ENCODE data around the gene FOXP1.

FOXP1 gene

GRCh38 chr3:71491154-71491752, 92.3 kb downstream of the FOXP1 start:
- FAIRE-seq (no peak), DNase-seq (ENCODE audit: extremely low spot score, insufficient read length, low read depth) (no peak)

- no peak for DNase-seq (ENCODE audit: extremely low spot score, insufficient read length, low read depth)
- FAIRE-seq, result no peak
Observed at GRCh38 chr3:71490692-71491091, 92.8 kb downstream of the FOXP1 start.

- DNase-seq (ENCODE audit: extremely low spot score, insufficient read length, low read depth), result no peak
- no peak for FAIRE-seq
Observed at GRCh38 chr3:71489315-71489761, 94.2 kb downstream of the FOXP1 start.

- FAIRE-seq (no peak), DNase-seq (ENCODE audit: extremely low spot score, insufficient read length, low read depth) (no peak)
Observed at GRCh38 chr3:71488882-71489281, 94.6 kb downstream of the FOXP1 start.

GRCh38 chr3:71488391-71488809, 95.1 kb downstream of the FOXP1 start:
- no peak for DNase-seq (ENCODE audit: extremely low spot score, insufficient read length, low read depth)

GRCh38 chr3:71487418-71487817, 96.1 kb downstream of the FOXP1 start:
- no peak for DNase-seq (ENCODE audit: extremely low spot score, insufficient read length, low read depth)
- no peak for FAIRE-seq

More at GRCh38 chr3:71488391-71488809, 95.1 kb downstream of the FOXP1 start:
- no peak for FAIRE-seq

GRCh38 chr3:71486831-71487230, 96.7 kb downstream of the FOXP1 start:
- FAIRE-seq (no peak), DNase-seq (ENCODE audit: extremely low spot score, insufficient read length, low read depth) (no peak)

GRCh38 chr3:71485896-71486295, 97.6 kb downstream of the FOXP1 start:
- FAIRE-seq, result no peak
- no peak for DNase-seq (ENCODE audit: extremely low spot score, insufficient read length, low read depth)

GRCh38 chr3:71484452-71484851, 99.1 kb downstream of the FOXP1 start:
- FAIRE-seq, result no peak
- no peak for DNase-seq (ENCODE audit: extremely low spot score, insufficient read length, low read depth)

GRCh38 chr3:71484047-71484446, 99.5 kb downstream of the FOXP1 start:
- FAIRE-seq (no peak), DNase-seq (ENCODE audit: extremely low spot score, insufficient read length, low read depth) (no peak)

- FAIRE-seq (no peak), DNase-seq (ENCODE audit: extremely low spot score, insufficient read length, low read depth) (no peak)
Observed at GRCh38 chr3:71482771-71483170, 100.8 kb downstream of the FOXP1 start.

- FAIRE-seq, result no peak
- no peak for DNase-seq (ENCODE audit: extremely low spot score, insufficient read length, low read depth)
Observed at GRCh38 chr3:71478568-71478967, 105.0 kb downstream of the FOXP1 start.

GRCh38 chr3:71476950-71477349, 106.6 kb downstream of the FOXP1 start:
- no peak for DNase-seq (ENCODE audit: extremely low spot score, insufficient read length, low read depth)
- FAIRE-seq, result no peak

GRCh38 chr3:71469138-71469435, 114.4 kb downstream of the FOXP1 start:
- DNase-seq (ENCODE audit: extremely low spot score, insufficient read length, low read depth) (no peak), FAIRE-seq (no peak)

- DNase-seq (ENCODE audit: extremely low spot score, insufficient read length, low read depth) (no peak), FAIRE-seq (no peak)
Observed at GRCh38 chr3:71468311-71469137, 115.0 kb downstream of the FOXP1 start.

- DNase-seq (ENCODE audit: extremely low spot score, insufficient read length, low read depth) (no peak), FAIRE-seq (no peak)
Observed at GRCh38 chr3:71466483-71466882, 117.0 kb downstream of the FOXP1 start.

GRCh38 chr3:71465371-71466036, 118.0 kb downstream of the FOXP1 start:
- DNase-seq (ENCODE audit: extremely low spot score, insufficient read length, low read depth) (no peak), FAIRE-seq (no peak)

GRCh38 chr3:71464613-71465012, 118.9 kb downstream of the FOXP1 start:
- FAIRE-seq, result no peak
- DNase-seq (ENCODE audit: extremely low spot score, insufficient read length, low read depth), result no peak

- DNase-seq (ENCODE audit: extremely low spot score, insufficient read length, low read depth), result no peak
- no peak for FAIRE-seq
Observed at GRCh38 chr3:71463617-71464016, 119.9 kb downstream of the FOXP1 start.

- no peak for FAIRE-seq
- DNase-seq (ENCODE audit: extremely low spot score, insufficient read length, low read depth), result no peak
Observed at GRCh38 chr3:71462586-71462985, 120.9 kb downstream of the FOXP1 start.

- FAIRE-seq, result no peak
- DNase-seq (ENCODE audit: extremely low spot score, insufficient read length, low read depth), result no peak
Observed at GRCh38 chr3:71461749-71462483, 121.6 kb downstream of the FOXP1 start.

Data from GM18507 (cell line).